ENCODE measurements around the gene TNPO2.

The TNPO2 gene

DNA sequence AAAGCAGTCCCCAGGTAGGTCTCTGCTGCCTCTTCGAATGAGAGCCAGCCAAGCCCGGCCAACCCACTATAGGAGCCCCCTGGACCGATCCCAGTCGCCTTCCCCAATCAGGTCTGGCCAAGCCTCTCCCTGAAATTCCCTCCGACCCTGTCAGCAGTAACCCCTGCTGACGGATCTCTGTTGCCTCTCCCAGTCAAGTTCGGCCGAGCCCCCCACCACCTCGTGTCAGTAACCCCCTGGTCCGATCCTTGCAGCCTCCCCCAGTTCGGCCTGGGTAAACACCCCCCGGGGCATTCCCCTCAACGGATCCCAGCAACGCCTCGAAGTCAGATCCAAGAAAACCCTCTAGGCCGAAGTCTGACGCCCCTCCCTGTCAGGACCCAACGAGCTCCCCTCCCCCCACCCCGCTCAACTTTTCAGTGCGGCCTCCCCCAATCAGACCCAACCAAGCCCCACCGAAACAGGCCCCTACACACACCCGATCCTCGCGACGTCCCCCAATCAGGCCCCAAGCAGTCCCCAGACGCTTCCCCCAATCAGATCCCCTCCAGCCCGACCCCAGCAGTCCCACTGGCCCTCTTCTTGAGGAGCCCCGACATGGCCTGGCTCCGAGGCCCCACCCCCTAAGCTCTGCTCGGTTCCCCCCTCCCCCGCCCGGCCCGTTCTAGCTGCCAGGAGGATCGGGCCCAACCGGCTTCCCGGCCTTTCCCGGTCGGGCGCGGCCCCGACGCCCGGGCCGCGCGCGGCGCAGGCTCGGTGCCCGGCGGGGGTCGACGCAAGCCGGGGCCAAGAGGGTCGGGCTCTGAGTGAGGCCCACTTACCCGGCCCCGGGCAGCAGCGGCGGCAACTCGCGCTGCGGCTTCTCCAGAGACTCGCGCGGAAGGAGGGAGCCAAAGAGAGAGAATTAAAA, 1.8 kb downstream of the TNPO2 start (continued):
- TF ChIP-seq BCL11B (tag by site-specific recombination; IDR thresholded peaks at IDR 0.05; ENCODE audit: low read depth) = 0 out of 2 replicates have a peak, but pooled peaks have one; percentile 38
- TF ChIP-seq ZBTB17 (tag by site-specific recombination; IDR thresholded peaks at IDR 0.05) = peak; percentile 54
- TF ChIP-seq ZNF626 (tag by site-specific recombination; IDR thresholded peaks at IDR 0.05) = no peak
- TF ChIP-seq, protein P1, sequence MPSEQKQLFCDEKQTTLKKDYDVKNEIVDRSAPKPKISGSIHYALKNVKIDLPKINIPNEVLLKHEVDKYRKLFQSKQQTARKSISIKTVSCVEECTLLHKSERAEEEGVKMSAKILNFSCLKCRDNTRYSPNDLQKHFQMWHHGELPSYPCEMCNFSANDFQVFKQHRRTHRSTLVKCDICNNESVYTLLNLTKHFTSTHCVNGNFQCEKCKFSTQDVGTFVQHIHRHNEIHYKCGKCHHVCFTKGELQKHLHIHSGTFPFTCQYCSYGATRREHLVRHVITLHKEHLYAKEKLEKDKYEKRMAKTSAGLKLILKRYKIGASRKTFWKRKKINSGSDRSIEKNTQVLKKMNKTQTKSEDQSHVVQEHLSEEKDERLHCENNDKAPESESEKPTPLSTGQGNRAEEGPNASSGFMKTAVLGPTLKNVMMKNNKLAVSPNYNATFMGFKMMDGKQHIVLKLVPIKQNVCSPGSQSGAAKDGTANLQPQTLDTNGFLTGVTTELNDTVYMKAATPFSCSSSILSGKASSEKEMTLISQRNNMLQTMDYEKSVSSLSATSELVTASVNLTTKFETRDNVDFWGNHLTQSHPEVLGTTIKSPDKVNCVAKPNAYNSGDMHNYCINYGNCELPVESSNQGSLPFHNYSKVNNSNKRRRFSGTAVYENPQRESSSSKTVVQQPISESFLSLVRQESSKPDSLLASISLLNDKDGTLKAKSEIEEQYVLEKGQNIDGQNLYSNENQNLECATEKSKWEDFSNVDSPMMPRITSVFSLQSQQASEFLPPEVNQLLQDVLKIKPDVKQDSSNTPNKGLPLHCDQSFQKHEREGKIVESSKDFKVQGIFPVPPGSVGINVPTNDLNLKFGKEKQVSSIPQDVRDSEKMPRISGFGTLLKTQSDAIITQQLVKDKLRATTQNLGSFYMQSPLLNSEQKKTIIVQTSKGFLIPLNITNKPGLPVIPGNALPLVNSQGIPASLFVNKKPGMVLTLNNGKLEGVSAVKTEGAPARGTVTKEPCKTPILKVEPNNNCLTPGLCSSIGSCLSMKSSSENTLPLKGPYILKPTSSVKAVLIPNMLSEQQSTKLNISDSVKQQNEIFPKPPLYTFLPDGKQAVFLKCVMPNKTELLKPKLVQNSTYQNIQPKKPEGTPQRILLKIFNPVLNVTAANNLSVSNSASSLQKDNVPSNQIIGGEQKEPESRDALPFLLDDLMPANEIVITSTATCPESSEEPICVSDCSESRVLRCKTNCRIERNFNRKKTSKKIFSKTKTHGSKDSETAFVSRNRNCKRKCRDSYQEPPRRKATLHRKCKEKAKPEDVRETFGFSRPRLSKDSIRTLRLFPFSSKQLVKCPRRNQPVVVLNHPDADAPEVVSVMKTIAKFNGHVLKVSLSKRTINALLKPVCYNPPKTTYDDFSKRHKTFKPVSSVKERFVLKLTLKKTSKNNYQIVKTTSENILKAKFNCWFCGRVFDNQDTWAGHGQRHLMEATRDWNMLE (tag by site-specific recombination; conservative IDR thresholded peaks at IDR 0.05; ENCODE audit: low read depth) = no peak
- TF ChIP-seq ZNF777 (tag by site-specific recombination; IDR thresholded peaks at IDR 0.05; ENCODE audit: borderline replicate concordance) = no peak
- TF ChIP-seq, protein P2, sequence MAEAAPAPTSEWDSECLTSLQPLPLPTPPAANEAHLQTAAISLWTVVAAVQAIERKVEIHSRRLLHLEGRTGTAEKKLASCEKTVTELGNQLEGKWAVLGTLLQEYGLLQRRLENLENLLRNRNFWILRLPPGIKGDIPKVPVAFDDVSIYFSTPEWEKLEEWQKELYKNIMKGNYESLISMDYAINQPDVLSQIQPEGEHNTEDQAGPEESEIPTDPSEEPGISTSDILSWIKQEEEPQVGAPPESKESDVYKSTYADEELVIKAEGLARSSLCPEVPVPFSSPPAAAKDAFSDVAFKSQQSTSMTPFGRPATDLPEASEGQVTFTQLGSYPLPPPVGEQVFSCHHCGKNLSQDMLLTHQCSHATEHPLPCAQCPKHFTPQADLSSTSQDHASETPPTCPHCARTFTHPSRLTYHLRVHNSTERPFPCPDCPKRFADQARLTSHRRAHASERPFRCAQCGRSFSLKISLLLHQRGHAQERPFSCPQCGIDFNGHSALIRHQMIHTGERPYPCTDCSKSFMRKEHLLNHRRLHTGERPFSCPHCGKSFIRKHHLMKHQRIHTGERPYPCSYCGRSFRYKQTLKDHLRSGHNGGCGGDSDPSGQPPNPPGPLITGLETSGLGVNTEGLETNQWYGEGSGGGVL (tag by site-specific recombination; IDR thresholded peaks at IDR 0.05) = 0 out of 2 replicates have a peak, but pooled peaks have one; percentile 33
- TF ChIP-seq, protein P3, sequence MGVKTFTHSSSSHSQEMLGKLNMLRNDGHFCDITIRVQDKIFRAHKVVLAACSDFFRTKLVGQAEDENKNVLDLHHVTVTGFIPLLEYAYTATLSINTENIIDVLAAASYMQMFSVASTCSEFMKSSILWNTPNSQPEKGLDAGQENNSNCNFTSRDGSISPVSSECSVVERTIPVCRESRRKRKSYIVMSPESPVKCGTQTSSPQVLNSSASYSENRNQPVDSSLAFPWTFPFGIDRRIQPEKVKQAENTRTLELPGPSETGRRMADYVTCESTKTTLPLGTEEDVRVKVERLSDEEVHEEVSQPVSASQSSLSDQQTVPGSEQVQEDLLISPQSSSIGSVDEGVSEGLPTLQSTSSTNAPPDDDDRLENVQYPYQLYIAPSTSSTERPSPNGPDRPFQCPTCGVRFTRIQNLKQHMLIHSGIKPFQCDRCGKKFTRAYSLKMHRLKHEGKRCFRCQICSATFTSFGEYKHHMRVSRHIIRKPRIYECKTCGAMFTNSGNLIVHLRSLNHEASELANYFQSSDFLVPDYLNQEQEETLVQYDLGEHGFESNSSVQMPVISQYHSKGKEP (tag by site-specific recombination; IDR thresholded peaks at IDR 0.05) = no peak
- no peak for TF ChIP-seq SP7 (tag by site-specific recombination; IDR thresholded peaks at IDR 0.05)
- no peak for TF ChIP-seq KLF16 (tag by site-specific recombination; IDR thresholded peaks at IDR 0.05)
- TF ChIP-seq, protein P4, sequence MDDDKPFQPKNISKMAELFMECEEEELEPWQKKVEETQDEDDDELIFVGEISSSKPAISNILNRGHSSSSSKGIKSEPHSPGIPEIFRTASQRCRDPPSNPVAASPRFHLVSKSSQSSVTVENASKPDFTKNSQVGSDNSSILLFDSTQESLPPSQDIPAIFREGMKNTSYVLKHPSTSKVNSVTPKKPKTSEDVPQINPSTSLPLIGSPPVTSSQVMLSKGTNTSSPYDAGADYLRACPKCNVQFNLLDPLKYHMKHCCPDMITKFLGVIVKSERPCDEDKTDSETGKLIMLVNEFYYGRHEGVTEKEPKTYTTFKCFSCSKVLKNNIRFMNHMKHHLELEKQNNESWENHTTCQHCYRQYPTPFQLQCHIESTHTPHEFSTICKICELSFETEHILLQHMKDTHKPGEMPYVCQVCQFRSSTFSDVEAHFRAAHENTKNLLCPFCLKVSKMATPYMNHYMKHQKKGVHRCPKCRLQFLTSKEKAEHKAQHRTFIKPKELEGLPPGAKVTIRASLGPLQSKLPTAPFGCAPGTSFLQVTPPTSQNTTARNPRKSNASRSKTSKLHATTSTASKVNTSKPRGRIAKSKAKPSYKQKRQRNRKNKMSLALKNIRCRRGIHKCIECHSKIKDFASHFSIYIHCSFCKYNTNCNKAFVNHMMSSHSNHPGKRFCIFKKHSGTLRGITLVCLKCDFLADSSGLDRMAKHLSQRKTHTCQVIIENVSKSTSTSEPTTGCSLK (tag by site-specific recombination; IDR thresholded peaks at IDR 0.05) = no peak
- TF ChIP-seq ZNF555 (tag by site-specific recombination; conservative IDR thresholded peaks at IDR 0.05) = no peak
- TF ChIP-seq ZXDB (tag by site-specific recombination; IDR thresholded peaks at IDR 0.05) = no peak; the same call in 1 of the 2 replicates
- no peak for TF ChIP-seq ZBTB7A (tag by site-specific recombination; IDR thresholded peaks at IDR 0.05; ENCODE audit: low read depth)
- TF ChIP-seq ZNF654 (tag by site-specific recombination; IDR thresholded peaks at IDR 0.05; ENCODE audit: low read depth) = no peak
- TF ChIP-seq ZNF214 (tag by site-specific recombination; IDR thresholded peaks at IDR 0.05; ENCODE audit: borderline replicate concordance) = no peak
- TF ChIP-seq ZNF76 (tag by site-specific recombination; IDR thresholded peaks at IDR 0.05; ENCODE audit: borderline replicate concordance, low read depth) = peak; percentile 18; the same call in 1 of the 2 replicates
- TF ChIP-seq ZNF48 (tag by site-specific recombination; IDR thresholded peaks at IDR 0.05) = no peak
- no peak for TF ChIP-seq KLF8 (tag by site-specific recombination; IDR thresholded peaks at IDR 0.05)
- TF ChIP-seq ZNF623 (tag by site-specific recombination; IDR thresholded peaks at IDR 0.05) = no peak
- no peak for TF ChIP-seq HOXA7 (CRISPR knock-in tag; IDR thresholded peaks at IDR 0.05; ENCODE audit: borderline replicate concordance)
- TF ChIP-seq, protein P5, sequence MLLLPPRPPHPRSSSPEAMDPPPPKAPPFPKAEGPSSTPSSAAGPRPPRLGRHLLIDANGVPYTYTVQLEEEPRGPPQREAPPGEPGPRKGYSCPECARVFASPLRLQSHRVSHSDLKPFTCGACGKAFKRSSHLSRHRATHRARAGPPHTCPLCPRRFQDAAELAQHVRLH (tag by site-specific recombination; IDR thresholded peaks at IDR 0.05) = no peak
- no peak for TF ChIP-seq ZNF174 (tag by site-specific recombination; IDR thresholded peaks at IDR 0.05)
- TF ChIP-seq ZSCAN30 (tag by site-specific recombination; IDR thresholded peaks at IDR 0.05) = 0 out of 2 replicates have a peak, but pooled peaks have one; percentile 9
- TF ChIP-seq ZNF629 (tag by site-specific recombination; IDR thresholded peaks at IDR 0.05) = no peak
- no peak for TF ChIP-seq MYNN (tag by site-specific recombination; IDR thresholded peaks at IDR 0.05; ENCODE audit: borderline replicate concordance)
- TF ChIP-seq ZNF529 (tag by site-specific recombination; IDR thresholded peaks at IDR 0.05; ENCODE audit: insufficient replicate concordance) = no peak
